GM18870 (cell line): ENCODE results near the gene GMDS.

Experiments
- ATAC-seq: cut with Tn5 transposase; IDR thresholded peaks from one replicate; pipeline ENCODE4 v1.9.1; 2021; ENCODE audit warnings: moderate library complexity; ENCODE audit not compliant: unreplicated experiment

GMDS gene

DNA sequence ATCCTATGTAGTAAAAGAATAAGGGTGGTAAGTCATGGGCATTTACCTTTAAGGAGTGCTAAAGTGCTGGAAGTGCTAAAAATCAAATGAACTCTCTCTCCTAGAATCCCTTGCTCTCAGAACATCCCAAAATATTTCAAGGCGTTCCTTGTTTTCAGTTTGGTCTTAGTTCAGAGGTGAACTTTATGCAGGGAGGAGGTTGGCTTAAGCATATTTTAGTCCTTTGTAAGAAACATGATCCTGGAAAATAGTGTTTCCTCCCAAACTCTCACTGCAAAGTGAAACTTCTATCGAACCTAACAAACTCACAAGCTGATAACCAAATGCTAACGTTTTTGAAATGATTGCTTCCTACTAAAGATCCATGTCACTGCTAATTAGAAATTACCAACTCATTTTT, 404.3 kb downstream of the GMDS start:
- no peak for ATAC-seq

DNA sequence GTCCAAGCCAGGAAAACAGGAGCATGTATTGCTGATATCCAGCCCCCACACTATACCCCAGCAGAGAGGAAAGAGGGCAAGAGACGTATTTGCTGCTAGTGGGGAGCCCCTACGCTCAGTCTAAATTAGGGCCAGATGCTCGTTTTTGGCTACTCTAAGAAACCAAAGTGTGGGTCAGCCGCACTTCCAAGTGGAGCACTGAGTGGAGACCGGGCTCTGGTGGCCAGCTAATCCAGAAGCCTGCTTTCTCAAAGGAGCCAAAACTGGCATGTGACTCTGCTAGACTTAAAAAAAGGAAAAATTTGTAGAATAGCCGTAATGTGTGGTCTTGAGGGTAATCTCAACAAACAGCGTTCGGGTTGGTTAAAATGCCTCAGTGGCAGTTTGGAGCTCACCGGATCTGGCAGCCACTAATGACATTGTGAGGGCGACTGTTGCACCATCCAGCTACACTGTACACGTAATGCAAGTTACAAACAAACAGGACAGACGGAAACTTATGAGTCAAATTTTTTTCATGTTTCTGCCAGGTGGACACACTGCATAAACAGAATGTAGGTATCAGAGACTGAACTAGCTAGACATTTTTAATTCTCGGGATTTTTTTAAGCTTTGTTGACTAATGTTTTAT, 404.8 kb downstream of the GMDS start:
- ATAC-seq = no peak

DNA sequence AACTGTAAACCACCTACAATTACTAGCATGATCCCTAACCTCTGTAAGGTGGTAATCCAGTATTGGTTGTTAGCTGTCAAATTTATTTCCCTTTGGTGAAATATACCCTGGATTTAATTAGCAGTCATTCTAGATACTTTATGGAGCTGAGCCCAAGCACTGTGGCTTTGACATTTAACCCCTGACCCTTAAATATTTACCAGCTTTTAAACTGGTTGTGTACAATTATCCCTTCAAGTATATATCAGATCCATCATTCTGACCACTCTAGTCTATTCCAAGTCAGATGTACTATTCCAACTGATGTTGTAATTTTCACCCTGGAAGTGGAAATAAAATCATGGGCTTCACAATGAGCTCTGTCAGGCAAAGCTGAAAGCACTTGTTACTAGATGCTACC, 406.0 kb downstream of the GMDS start:
- ATAC-seq = no peak

DNA sequence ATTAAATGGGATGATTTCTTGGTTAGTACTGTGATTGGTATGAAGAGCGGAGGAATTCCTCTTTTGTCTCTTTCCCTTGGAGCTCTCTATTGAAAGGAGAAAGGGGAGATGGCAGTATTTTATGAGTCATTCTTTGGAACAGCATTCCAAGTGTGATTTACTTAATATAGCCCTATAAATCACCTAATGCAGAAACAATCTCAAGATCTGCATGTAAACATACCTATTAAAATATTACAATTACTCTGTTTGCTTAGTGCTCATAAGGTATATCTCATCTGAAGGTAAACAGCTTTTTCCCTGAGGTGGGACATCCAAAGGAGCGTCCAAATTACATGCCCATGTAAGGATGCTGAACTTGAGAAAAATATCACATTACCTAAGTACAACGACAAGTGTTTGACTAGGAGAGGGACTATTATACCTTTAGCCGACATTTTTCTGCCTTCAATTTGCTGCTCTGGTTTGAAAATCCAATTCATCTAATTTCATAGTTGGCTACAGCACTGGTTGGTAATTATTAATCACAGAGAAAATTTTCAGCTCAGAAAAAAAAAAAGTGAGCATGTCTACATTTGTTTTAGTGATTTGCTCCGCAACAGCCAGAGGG, 406.7 kb downstream of the GMDS start:
- no peak for ATAC-seq

DNA sequence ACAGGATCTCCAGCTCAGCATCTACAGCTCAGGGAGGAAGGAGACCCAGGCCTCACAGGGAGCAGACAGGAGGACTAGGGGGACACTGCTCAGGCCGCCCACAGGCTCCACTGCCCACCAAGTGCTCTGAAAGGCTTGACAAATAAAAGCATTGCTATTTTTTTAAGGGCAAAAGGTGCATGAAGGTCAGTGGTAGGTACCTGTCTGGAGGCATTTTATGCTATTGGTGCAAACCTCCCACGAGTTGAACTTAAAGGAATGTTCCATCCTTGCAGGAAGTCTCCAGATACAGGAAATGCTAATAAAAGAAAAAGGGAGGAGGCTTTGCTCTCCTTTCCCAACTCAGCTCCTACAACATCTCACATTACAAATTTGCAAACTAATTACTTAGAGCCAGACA, 407.6 kb downstream of the GMDS start:
- ATAC-seq = no peak

DNA sequence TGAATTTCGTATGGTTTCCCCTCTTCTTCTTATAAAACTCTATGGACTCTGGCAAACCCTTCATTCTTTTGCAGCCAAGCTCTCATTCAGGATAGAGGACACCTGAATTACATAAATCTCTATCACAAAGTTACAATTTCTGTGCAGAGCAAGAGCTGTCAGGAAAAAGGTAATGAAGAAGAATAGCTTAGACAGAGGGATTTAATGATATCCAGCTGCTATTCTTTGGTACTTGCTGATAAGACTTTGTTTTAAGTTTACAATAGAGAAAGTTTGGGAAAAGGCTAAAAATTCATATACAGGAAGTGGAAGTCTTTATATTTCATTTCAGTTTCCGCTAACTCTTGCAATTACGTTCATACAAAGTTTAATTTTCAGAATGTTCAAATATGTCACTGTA, 408.7 kb downstream of the GMDS start:
- ATAC-seq = no peak

DNA sequence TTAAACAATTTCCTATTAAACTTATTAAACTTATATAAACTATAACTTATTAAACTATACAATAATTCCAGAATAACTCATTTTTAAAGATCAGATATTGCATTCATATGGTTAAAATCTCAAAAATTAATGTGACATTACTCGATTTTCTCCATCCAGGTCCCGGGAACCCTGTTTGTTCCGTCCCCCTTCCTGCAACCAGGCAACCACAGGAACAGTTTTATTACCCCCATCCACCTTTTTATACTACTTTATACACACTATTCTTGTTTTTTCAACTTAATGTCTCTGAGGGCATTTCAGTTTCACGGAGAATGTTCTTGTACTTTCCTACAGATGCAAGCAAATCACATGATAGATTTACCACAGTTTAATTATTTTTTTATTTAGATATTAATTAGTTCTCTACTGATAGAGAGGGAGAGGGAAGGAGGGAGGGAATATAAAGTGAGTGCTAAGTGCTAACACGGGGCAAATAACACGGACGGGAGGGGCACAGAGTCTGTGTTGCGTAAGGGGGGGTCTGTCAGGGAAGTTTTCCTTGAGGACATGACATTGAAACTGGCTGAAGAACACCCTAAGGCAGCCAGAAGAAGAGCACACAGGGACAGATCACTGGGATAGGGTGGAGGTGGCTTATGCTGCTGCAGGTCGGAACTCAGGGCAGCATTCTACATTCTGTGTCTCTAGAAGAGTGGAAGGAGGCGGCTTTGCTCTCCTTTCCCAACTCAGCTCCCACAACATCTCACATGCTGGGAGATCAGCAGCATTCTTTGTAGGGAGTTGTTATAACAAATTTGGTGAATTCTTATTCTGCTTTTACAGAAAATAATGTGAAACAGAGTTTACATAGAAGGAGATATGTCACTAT, 410.5 kb downstream of the GMDS start:
- no peak for ATAC-seq

DNA sequence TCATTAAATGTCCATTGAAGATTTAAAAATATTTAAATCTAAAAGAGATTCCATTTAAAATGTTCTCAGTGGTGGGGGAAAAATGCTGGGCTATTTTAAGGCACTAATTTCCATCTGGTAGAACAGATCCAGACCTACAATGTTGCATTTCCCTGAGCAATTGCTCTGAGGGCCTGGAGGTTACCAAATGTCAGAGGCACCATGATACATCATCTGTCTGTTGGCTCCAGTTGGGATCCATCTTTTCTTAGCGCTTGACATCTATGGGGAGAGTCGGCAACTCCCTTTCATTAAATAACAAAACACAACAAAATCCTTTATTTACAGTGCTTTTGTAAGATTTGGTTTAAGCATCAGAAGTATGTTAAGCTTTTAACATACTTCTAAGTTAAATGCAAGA, 411.2 kb downstream of the GMDS start:
- ATAC-seq = no peak

DNA sequence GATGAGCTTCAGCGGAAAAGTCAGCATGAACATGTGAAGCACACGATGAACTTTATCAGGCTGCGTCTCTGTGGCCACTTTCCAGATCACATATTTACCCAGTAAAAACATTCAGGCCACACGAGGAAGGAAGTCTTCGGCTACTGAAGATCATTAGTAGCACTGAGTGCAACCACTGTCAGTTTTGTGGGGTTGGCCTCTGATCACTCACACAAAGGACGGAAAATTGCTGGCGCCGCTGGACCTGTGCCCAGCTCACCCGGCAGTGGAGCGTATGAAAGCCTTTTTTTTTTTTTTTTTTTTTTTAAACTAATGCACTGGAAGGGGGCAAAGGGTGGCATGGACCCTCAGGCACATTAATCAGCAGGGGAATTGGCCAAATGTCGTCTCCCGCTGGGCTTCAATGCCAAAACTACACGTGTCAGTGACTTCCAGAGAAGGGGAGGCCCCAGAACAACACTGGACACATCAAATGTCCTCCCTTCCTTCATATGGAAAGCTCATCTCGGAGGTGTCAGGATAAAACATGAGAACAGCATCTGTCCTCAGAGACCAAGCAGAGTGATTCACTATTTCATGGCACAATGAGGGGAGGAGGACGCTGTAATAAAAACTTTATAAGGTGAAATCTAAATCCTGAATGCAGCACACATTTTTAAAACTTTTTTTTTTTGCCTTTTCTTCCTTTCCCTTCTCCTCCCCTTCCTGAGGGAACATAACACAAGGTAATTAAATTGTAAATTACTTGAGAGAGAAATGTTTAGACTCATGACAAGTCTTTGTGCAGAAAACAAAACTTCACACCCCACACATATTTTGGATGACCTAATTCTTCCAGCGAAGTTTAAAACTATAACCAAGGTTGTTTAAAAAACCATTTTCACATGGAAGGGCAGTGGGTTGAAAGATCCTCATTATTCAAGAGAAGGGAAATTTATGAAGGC, 412.3 kb downstream of the GMDS start:
- ATAC-seq = no peak

DNA sequence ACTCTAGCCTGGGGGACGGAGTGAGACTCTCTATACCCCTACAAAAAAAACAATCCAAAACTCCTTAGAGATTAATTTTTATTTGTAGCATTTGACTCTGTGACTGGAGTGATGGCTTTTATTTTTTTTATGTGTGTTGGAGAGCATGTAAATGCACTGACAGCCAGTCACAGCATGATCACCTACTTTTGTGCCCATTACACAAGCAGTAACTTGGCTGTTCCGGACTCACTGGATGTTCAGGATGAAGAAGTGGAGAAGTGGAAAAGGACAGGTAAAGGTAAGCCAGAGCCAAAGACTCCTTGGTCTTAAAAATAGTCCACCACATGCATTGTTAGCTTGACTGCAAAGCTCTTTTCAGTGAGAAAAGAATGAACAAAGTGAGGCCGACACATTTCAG, 413.0 kb downstream of the GMDS start:
- ATAC-seq = no peak

DNA sequence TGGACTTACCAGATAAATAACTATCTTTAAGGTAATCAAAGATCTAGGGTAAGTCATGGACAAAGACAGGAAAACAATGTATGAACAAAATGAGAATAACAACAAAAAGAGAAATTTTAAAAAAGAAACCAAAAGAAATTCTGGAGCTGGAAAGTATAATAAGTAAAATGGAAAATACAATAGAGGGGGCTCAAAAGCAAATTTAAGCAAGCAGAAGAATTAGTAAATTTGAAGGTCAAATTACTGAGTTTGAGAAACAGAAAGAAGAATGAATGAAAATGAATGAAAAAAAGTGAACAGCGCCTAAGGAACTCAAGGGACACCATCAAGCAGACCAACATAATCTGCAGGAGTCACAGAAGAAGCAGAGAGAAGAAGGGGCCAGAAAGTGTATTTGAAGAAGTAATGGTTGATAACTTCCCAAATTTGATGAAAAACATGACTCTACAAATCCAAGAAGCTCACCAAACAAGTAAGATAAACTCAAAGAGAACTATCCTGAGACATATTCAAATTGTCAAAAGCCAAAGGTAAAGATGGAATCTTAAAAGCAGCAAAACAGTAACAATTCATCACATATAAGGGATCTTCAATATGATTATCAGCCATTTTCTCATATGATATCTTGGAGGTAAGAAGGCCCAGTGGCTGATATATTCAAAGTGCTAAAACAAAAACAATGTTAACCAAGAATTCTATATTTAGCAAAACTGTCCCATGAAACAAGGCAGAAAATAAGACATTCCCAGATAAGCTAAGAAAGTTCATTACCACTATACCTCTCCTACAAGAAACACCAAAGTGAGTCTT, 417.2 kb downstream of the GMDS start:
- no peak for ATAC-seq

DNA sequence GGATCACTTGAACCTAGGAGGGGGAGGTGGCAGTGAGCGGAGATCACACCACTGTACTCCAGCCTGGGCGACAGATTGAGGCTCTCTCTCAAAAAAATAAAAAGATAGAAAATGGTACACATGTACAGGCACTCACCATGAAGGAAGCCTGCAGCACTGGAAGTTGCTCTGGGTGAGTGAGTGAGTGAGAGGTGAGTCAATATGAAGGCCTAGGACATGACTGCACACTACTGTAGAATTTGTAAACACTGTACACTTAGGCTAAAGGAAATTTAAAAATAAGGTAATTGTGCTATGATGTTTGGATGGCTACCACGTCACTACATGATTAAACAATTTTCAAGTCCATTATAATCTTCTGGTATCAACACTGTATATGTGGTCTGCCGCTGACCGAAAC, 419.5 kb downstream of the GMDS start:
- ATAC-seq = no peak

DNA sequence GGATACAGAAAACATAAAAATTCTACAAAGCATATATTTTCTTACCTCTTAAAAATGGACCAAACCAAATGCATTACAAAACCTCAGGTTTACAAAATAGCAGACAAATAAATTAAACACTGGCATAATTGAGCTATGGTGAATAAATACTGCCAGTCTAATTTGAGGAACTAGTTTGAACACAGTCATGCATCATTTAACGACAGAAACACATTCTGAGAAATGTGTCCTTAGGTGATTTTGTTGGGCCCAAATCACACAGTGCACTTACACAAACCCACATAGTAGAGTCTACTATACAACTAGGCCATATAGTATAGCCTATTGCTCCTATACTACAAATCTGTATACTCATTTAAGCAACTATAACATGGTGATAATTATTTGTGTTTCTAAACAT, 420.1 kb downstream of the GMDS start:
- no peak for ATAC-seq

DNA sequence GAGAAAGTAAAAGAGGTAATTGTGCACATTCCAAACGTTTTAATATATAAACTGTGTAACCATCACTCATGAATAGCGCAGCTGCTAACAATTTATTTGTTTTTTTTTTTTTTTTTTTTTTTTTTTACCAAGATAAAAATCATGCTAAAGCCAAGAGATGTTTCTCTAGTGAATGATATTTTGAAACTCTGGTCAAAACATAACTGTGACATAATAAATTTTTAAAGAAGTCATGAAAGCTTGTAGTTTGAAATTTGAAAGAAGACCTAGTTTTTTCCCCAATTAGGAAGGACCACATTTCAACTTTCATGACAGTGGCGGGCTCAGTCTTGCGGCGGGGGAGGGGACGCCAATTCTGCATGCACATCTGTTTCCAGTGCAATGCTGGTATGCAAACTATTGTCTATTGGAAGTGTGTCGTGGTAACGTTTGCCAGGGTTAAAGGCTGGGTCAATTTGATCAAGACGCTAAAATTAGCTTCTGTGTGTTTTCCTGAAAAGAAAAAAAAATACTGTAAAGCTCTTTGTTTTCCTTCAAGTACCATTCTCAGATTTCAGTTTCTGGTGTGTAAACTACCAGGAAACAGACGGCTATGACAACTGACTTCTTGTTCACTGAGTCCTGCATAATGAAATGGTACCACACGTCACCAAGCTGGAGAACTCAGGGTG, 423.8 kb downstream of the GMDS start:
- ATAC-seq = no peak

DNA sequence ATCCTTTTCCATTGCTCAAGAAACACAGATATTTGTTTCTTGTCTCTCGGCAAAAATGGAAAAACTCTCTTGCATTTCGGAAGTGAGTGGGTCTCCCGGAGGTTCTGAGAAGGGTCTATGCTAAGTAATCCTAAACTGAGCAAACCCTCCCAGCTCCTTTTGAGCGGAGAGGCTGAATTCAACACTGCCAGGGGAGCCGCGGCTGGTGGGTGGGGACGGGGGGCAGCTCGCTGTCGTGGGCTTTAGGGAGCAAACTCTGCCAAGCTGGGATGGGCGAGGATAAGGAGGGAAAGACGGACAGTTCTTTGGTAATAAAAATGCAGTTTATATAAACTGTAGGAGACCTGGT, 424.3 kb downstream of the GMDS start:
- ATAC-seq = no peak

DNA sequence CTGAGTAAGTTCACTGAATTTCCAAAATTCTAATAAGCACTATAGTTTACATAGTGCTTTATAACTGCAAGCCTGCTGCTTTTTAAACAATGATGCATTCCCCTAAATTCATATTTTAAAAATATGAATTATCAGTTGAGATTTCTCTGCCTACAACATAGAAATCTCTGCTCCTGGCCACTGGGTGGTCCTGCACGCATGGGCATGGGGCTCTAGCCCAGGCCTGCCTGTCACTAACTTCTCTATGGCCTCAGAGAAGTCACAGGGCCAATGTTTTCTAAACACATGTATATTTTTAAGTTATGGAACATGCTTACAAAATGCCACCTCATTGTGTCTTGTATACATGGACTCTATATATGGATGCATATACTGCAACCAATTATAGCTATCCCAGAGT, 424.7 kb downstream of the GMDS start:
- no peak for ATAC-seq

DNA sequence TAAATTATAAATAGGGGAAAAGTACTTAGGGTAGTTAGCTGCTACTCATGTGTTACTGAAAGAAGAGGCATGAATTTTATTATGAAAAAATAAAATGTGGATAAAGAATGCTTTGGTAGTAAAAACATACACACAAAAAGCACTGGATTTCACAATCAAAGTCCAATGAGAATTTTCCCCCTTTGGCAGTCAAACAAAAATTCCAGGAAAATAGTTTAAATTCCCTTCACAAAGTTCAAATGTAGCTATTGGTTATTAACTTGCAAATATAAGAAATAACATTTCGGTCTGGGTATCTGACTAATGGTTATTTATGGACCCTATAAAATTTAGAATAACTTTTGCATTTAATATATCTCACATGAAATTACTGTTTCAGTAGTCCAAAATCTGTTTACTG, 425.2 kb downstream of the GMDS start:
- no peak for ATAC-seq

DNA sequence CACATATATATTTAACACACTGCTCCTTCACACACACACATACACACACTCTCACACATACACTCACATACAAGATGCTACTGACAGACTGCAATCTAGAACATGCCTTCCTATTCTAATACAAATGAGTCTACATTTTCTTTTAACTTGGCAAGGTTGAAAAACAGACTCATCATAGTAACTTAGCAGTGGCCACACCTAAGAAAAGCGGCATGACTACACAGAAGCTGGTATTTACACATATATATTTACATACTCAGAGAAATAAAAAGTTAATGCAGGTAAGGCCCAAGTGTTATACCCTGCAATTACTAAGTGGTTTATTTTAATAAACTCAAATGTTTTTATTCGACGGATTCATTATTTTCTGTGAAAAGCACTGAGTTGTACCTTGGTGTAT, 426.4 kb downstream of the GMDS start:
- no peak for ATAC-seq

DNA sequence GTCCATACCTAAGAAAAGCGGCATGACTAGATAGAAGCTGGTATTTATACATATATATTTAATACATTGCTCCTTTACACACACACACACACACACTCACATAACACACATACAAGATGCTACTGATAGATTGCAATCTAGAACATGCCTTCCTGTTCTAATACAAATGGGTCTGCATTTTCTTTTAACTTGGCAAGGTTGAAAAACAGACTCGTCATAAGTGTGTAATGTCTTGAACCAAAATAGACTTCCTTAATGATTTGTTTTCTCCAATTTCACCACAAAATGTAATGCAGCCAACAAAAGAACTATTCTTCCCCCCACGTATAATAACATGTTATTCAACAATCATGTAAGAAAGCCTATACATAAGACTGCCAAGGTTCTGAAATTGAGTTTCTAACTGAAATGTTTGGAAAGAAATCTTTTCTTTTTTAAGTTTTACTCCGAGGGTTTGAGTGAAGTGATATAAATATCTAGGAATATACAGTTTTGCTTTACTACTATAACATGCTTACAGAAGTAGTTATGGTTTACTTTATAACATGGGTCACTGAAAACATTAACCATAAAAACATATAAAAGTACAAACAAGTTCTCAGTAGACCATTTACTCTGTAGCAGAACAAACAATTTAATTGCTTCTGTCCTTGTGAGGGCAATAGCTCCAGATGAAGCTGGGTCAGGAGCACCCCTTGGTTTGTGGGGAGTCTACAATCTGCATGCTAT, 428.2 kb downstream of the GMDS start:
- no peak for ATAC-seq
